Measurements from ENCODE around the gene OR51I2.

Gene OR51I2

GRCh38 chr11:5449023-5449422 is at the start of gene OR51I2:
Gene OR51I2 (plus strand): TSS chr11:5449323. CDS start chr11:5453489, 4,166 bp downstream.
- H3K4me3 ChIP-seq (ENCODE audit: low read depth, low read length) = no peak within 1 kb of the TSS
- DNase-seq (ENCODE audit: low read depth) = no peak

- no peak for DNase-seq (ENCODE audit: low read depth)
These were observed 44.0 kb upstream of the OR51I2 start for GRCh38 chr11:5405173-5405572.

DNA sequence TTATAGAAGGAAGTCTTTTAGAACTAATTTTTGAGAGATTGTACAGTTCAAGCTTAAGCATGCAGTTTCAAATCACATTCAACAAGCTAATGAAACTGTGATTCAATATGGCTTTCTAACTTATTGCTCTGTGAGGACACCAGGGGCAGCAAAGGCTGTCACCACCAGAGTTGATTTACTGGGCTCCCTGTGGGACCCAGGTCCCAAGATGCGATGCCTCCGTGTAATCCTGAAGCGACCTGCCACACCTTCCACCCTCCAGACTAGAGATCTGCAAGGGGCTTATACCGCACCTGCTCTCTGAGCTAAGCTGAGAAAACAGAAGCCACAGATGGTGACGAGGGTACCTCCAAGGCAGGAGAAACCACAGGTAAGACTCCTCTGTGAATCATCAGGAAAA is 28.1 kb upstream of the OR51I2 start:
- H3K4me3 ChIP-seq (ENCODE audit: low read depth, low read length) = no peak overlapping the region
- DNase-seq (ENCODE audit: low read depth) = no peak

More at GRCh38 chr11:5405173-5405572, 44.0 kb upstream of the OR51I2 start:
- no peak overlapping the region for H3K4me3 ChIP-seq (ENCODE audit: low read depth, low read length)

GRCh38 chr11:5421811-5422210 is 27.3 kb upstream of the OR51I2 start, which contains the start of gene OR51Q1:
Gene OR51Q1 (plus strand): TSS chr11:5422111. CDS start chr11:5422201, 90 bp downstream.
- no peak within 1 kb of the TSS for H3K4me3 ChIP-seq (ENCODE audit: low read depth, low read length)
- no peak for DNase-seq (ENCODE audit: low read depth)

GRCh38 chr11:5423131-5423530 is 26.0 kb upstream of the OR51I2 start:
- DNase-seq (ENCODE audit: low read depth) = no peak

DNA sequence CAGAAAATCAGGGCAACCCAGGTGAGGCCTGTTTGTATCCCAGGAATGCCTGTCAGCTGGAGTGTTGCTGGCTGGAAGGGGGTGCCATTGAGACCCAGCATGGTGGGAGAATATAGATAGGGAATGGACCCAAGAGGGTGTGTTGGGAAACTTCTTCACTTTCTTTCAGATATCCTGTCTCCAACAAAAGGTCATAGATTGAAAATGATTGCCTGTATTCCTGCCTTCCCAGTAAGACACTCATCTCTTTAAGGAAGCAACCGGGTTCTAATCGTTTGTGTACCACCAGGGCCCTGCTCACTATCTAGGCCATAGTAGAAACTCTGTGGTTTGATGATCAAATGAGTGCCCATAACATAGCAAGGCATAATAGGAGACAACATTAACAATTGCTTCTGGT is 7.7 kb upstream of the OR51I2 start, which contains the start of gene OR51I1:
TSS of gene OR51I1 (minus strand) at position 101 of the 400 bp plus-strand sequence. CDS start at position 101, 0 bp downstream.
- no peak for DNase-seq (ENCODE audit: low read depth)
- H3K4me3 ChIP-seq (ENCODE audit: low read depth, low read length) = no peak within 1 kb of the TSS

More at GRCh38 chr11:5423131-5423530, 26.0 kb upstream of the OR51I2 start:
- H3K4me3 ChIP-seq (ENCODE audit: low read depth, low read length) = no peak overlapping the region

DNA sequence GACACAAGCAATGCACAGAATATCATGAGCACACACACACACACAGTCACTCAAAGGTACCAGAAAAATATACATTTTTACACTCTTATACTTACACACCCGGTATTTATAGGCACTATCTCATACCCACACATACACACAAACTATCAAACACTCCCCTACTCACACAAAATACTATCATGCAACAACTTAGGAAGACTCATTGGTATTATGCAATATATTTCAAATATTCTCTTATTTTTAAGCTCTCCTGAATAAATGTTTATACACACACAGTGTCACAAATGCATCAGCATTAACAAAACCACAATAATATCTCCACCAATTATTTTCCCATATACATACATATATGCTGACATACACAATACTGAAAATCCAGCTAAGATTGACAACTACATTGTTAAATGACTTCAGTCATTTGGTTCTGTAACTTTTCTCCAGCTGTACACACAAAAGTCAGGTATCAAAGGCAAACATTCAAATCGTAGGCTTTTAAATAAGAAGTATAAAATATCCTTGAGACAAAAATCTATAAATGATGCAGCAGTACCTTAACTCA is 5.2 kb upstream of the OR51I2 start:
- no peak overlapping the region for H3K4me3 ChIP-seq (ENCODE audit: low read depth, low read length)
- DNase-seq (ENCODE audit: low read depth) = no peak

DNA sequence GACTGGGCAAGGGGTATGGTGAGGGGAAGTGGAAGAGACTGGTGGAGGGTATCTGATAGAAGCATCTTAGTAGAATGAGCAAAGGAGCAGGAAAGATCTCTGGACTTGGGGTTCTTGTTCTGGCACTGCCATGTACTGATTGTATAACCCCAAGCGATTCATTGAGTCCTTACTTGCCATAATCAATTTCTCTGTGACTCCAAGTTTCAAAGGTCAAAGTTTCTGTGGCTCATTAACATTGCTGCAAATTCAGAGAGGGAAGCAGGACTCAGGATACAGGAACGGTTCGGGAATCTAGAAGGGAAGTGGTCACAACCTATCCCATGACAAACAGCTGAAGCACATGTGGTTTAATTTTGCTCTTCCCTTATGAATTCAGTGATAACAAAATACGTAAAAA is 309 bp downstream of the OR51I2 start:
- no peak overlapping the region for H3K4me3 ChIP-seq (ENCODE audit: low read depth, low read length)
- DNase-seq (ENCODE audit: low read depth) = no peak

DNA sequence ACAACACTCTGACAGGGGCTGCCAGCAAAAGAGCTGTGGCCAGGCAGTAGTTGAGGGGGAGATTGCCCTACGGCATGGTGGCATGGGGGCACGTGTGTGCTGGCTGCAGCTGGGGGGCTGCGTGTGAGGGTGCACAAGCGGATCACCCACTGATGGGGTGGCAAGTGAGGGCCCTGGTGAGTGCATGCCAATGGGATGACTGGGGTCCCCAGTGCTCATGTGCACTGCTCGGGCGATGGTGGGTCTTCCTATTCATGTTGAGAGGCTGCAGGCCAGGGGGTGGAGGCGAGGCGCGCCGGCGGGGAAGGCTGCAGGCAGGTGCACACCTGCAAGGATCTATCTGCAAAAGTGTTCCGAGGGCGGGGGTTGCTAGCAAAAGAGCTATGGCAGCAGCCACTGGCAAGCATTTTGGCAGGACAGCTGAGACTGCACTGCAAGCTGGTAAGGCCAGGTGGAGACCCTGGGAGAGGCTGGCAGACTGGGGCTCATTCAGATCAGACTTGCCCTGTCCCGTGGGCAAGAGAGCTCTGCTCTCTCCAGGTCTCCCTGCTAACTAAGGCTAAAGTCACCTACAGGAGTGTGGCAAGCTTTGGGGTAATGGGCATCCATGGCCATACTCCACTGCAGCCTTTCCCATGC is 12.0 kb downstream of the OR51I2 start:
- DNase-seq (ENCODE audit: low read depth) = no peak
- H3K4me3 ChIP-seq (ENCODE audit: low read depth, low read length) = no peak overlapping the region

DNA sequence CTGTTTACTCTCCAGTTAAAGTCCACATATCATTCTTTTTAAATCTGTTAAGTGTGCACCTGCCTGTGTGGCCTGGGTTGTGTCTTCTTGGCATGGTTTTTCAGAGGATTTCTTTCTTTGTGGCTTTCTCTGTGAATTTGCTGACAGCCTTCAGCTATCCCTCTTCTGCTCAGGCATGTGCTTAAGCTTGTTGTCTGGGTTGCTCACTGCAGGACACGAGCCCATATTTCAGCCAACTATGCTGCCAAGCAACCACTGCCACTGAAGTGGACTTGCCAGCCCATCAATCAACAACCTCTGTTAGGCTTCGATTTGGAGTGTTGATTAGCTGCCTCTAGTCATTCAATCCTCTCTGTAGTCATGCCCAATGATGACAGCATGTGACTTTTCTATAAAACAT is 18.4 kb downstream of the OR51I2 start:
- DNase-seq (ENCODE audit: low read depth) = no peak
- H3K4me3 ChIP-seq (ENCODE audit: low read depth, low read length) = no peak overlapping the region

DNA sequence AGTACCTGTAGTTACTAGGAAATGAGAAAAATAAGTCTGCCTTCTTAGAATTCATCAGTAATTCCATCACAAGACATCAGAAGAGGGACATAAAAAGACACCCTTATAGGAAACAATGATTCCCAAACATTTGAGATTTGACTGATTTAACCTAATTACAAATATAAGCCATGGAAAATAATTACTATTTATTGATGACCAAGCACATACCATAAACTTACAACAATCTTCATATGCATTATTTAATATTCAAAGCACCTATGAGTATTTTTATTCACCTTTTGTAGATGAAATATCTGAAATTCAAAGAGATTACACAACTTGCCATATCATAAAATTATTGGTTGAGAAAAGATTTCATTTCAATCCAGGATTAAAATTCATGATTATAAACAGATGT is 24.8 kb downstream of the OR51I2 start:
- no peak overlapping the region for H3K4me3 ChIP-seq (ENCODE audit: low read depth, low read length)

DNA sequence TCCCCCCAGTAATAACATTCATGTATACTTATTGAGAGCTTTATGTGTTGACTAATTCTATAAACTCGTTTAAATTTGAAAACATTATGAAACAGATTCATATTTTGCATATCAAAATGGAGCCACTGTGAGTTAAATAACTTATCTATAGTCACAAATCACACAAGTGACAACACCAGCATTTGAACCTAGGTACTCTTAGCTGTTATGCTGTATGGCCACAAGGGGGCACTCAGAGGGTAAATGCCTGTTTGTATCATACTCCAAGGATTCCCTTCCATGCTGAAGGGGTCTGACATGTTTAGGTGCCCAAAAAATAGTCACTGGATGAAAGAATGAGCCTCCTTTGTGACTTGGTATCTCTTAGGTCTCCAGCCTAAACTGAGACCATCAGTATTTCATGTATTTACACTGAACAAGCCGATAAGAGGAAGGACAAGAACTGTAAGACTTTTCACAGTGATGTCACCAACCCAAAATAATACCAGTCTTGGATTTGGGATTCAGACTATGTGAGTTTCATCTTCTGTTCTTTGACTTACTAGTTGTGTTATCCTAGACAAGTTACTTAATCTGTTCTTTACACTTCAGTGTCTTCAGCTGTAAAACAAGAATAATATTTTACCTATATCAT is 27.2 kb downstream of the OR51I2 start:
- DNase-seq (ENCODE audit: low read depth) = peak; percentile 12
- H3K4me3 ChIP-seq (ENCODE audit: low read depth, low read length) = no peak overlapping the region

More for the DNA sequence above, 24.8 kb downstream of the OR51I2 start:
- DNase-seq (ENCODE audit: low read depth) = no peak

GRCh38 chr11:5486003-5486402 is 36.9 kb downstream of the OR51I2 start:
- no peak for DNase-seq (ENCODE audit: low read depth)
- no peak overlapping the region for H3K4me3 ChIP-seq (ENCODE audit: low read depth, low read length)

DNA sequence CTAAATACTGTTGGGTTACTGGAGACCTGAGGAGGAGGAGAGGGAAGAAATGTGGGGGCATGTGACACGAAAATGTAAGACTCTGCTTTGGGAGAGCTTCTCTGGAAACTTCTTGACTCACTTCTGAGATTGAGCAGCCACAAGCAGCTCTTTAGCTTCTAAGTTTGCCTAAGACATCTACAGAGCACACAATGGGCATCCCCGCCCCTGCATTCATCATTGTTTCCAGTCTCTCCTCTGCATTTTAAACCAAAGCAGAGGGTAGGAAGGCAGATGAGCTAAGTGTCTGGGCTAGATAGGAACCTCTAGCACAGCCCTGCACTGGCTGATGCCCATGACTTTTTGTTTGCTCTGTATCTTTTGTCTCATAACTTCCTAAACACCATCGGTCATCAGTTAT is 37.3 kb downstream of the OR51I2 start:
- H3K4me3 ChIP-seq (ENCODE audit: low read depth, low read length) = no peak overlapping the region
- DNase-seq (ENCODE audit: low read depth) = no peak

DNA sequence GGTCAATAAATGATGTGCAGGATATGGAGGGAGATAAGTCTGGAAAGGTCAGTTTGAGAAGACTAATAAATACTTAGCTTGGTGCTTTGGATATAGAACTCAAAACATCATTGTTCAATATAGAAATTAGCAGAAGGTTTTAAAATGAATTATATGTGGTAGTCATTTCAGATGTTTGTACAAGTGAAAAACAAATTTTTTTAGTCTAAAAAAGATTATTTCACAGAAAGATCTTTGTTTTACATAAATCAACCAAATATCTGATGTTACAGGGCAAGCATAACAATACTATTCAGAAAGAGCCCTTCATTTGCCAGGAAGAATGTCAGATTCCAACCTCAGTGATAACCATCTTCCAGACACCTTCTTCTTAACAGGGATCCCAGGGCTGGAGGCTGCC is 39.3 kb downstream of the OR51I2 start, which contains the start of gene OR52D1:
TSS of gene OR52D1 (plus strand) at position 301 of the 400 bp plus-strand sequence. CDS start at position 323, 22 bp downstream.
- H3K4me3 ChIP-seq (ENCODE audit: low read depth, low read length) = no peak within 1 kb of the TSS
- no peak for DNase-seq (ENCODE audit: low read depth)

DNA sequence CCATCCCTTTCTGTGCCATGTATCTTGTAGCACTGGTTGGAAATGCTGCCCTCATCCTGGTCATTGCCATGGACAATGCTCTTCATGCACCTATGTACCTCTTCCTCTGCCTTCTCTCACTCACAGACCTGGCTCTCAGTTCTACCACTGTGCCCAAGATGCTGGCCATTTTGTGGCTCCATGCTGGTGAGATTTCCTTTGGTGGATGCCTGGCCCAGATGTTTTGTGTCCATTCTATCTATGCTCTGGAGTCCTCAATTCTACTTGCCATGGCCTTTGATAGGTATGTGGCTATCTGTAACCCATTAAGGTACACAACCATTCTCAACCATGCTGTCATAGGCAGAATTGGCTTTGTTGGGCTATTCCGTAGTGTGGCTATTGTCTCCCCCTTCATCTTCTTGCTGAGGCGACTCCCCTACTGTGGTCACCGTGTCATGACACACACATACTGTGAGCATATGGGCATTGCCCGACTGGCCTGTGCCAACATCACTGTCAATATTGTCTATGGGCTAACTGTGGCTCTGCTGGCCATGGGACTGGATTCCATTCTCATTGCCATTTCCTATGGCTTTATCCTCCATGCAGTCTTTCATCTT is 39.8 kb downstream of the OR51I2 start:
- no peak overlapping the region for H3K4me3 ChIP-seq (ENCODE audit: low read depth, low read length)
- DNase-seq (ENCODE audit: low read depth) = no peak

DNA sequence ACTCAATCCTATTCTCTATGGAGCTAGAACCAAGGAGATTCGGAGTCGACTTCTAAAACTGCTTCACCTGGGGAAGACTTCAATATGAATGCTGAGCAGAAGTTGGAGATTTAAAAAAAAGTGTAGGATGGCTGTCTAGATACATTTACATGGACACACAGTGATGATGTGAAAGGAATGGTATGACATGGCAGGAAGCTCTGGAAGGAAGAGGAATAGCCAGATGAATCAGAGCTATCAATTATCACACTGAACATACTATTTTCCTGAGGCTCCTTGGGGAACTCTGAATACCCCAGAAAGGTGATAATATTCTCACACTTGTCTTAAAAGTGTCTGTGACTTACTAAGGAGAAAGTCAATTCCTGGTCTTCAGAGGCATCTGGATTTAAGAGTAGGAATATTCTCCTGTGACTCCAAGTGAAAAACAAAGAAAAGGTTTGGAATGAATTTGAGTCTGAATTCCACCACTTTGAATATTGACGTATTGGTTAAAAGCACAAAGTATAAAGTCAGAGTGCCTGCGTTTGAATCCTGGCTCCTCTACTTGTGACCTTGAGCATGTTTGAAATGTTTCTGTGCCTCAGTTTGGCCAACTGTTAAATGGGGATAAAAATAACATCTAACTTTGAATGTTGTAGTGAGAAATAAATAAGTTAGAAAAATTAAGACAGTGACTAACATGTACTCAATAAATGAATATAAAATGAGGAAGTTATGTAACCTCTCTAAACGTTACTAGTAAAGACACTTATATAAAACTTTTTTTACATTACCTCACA is 40.6 kb downstream of the OR51I2 start:
- peak; percentile 25 for DNase-seq (ENCODE audit: low read depth)
- H3K4me3 ChIP-seq (ENCODE audit: low read depth, low read length) = no peak overlapping the region

GRCh38 chr11:5499671-5500070 is 50.5 kb downstream of the OR51I2 start:
- DNase-seq (ENCODE audit: low read depth) = no peak
- no peak overlapping the region for H3K4me3 ChIP-seq (ENCODE audit: low read depth, low read length)

- DNase-seq (ENCODE audit: low read depth) = no peak
- no peak overlapping the region for H3K4me3 ChIP-seq (ENCODE audit: low read depth, low read length)
These were observed 51.3 kb downstream of the OR51I2 start for GRCh38 chr11:5500393-5500801.
